HG03457 (cell line): ENCODE data around the gene CRLF3.
"Not testable (repeated sequence)": the region's sequence is repeated elsewhere in the genome, so short reads cannot be mapped to it uniquely, and the experiment has no call there.

Experiments
- ATAC-seq: cut with Tn5 transposase; IDR thresholded peaks from one replicate; pipeline ENCODE4 v1.9.1; 2021; ENCODE audit warnings: moderate number of reproducible peaks; ENCODE audit not compliant: unreplicated experiment

The CRLF3 gene

DNA sequence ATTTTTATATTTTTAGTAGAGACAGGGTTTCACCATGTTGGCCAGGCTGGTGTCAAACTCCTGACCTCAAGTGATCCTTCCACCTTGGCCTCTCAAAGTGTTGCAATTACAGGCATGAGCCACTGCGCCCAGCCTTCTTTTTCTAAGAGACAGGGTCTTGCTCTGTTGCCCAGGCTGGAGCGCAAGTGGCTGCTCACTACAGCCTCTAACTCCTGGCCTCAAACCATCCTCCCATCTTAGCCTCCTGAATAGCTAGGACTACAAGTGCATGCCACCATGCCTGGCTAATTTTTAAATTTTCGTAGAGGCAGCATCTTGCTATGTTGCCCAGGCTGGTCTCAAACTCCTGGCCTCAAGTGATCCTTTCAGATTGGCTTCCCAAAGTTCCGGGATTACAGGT, 76.9 kb downstream of the CRLF3 start:
- not testable (repeated sequence) for ATAC-seq

DNA sequence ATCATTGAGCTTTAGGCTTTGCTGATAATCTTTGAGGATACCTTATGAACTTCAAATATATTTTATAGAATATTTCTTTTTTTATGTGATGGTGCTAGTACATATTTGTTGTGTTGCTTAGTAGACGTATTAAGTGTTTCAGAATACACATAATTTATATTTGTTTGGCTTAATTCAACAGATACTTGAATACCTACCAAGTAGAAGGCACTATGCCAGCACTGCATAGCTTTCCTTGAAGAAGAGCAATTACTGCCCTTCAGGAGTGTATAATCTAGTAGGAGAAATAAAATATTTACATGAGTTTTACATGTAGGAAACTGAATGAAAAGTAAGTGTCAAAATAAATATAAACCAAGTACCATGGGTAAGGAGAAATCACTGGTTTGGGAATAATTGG, 81.8 kb downstream of the CRLF3 start:
- ATAC-seq: not testable (repeated sequence)

DNA sequence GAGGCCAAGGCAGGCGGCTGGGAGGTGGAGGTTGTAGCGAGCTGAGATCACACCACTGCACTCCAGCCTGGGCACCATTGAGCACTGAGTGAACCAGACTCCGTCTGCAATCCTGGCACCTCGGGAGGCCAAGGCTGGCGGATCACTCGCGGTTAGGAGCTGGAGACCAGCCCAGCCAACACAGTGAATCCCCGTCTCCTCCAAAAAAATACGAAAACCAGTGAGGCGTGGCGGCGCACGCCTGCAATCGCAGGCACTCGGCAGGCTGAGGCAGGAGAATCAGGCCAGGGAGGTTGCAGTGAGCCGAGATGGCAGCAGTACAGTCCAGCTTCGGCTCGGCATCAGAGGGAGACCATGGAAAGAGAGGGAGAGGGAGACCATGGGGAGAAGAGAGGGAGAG, 88.1 kb downstream of the CRLF3 start:
- not testable (repeated sequence) for ATAC-seq

GRCh38 chr17:30735644-30736043, 88.8 kb downstream of the CRLF3 start:
- ATAC-seq: not testable (repeated sequence)

GRCh38 chr17:30735206-30735605, 89.3 kb downstream of the CRLF3 start:
- not testable (repeated sequence) for ATAC-seq

DNA sequence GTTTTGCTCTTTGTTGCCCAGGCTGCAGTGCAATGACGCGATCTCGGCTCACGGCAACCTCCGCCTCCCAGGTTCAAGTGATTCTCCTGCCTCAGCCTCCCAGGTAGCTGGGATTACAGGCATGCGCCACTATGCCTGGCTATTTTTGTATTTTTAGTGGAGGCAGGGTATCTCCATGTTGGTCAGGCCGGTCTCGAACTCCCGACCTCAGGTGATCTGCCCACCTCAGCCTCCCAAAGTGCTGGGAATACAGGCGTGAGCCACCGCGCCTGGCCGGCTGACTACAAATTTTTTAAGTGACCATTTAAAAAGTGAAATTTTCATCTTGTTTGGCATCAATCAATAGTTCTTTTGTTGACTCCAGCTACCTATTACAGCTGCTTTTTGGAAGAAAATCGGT, 90.3 kb downstream of the CRLF3 start:
- ATAC-seq: not testable (repeated sequence)
